HG03457 (cell line): ENCODE data around the gene RAB6D.
"Not testable (repeated sequence)": the region's sequence is repeated elsewhere in the genome, so short reads cannot be mapped to it uniquely, and the experiment has no call there.

ENCODE experiments used
- ATAC-seq: cut with Tn5 transposase; IDR thresholded peaks from one replicate; pipeline ENCODE4 v1.9.1; 2021; ENCODE audit warnings: moderate number of reproducible peaks; ENCODE audit not compliant: unreplicated experiment

The RAB6D gene

DNA sequence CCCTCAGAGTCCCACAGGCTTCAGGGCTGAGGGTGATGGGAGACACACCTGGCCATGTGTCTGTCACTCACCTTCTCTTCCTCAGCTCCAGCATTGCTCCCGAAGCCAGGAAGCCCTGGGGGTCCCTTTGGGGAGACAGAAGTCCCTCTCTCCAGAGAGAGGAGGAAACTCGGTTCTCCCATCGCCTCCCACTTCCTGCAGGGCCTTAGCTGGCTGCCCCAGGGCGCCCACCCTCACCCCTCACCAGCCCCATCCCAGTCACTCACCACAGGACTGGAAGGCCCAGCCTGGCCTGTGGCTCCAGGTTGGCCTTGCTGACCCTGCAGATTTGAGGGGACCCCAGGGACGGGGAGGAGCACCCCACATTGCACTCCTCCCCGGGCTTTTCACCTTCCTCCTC lies 2.7 kb upstream of the RAB6D start:
- ATAC-seq: no peak

DNA sequence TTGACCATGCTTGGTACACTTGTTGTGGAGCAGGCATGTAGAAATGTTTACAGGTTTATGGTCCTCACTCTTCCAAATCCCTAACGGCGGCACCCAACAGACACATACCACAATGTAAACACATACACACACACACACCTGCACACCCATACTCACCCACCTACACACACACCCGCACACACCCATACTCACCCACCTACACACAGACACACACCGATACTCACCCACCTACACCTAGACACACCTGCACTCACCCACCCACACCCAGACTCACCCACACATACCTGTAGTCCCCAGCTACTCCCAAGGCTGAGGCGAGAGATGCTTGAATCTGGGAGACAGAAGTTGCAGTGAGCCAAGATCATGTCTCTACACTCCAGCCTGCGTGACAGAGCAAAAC lies 1.5 kb upstream of the RAB6D start:
- ATAC-seq: no peak

DNA sequence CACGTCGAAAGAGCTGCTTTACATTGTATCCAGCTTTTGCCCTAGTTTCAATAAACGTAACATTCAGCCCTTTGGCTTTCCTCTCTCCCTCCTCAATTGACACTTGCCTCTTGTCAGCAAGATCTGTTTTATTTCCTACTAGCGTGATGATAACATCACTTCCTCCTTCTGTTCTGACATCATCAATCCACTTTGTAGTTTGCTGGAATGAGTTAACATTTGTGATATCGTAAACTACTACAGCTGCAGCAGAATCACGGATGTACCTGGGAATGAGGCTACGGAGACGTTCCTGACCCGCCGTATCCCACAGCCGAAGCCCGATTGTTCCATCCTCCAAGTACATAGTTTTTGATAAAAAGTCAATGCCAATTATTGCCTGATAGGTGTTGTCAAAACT lies 755 bp downstream of the RAB6D start:
- not testable (repeated sequence) for ATAC-seq

DNA sequence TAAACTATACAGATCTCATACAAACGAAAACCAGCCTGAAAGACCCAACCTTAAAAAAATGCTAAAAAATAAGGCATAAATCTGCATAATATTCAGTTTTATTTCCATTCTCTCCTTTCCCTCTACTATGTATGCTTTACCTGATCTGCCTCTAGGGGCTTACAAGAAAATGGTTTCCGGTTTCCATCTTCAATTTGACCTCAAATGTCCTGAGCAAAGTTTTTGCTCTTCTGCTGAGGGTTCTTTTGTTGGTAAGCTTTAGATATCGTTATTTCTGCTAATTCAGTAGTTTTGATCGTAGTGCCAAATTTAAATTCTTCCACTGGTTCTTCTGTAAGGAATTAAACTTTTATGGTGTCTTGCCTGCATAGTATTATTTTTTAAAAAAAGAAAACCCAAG lies 2.2 kb downstream of the RAB6D start:
- ATAC-seq: not testable (repeated sequence)

DNA sequence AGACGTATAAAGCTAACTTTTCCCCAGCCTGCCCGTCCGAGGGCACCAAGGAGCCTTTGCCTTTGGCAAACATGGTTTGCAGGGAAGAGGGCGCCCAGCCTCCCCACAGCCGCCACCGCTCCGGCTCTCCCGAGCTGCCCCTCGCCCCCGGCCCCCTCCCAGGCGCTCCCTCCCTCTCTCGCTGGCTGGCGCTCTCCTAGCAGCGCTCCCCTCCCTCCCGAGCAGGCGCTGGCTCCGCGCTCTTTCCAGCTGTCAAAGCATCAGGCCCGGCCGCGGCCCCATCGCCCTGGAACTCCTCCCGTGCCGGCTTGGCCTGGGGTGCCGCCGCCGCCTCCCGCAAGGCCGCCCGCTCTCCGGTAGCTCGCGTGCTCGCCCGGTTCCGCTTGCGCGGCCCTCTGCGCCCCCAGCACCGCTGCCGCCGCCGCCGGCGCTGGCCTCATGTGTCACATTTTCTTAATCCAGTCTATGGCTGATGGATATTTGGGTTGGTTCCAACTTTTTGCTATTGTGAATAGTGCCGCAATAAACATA lies 10.7 kb downstream of the RAB6D start:
- not testable (repeated sequence) for ATAC-seq

DNA sequence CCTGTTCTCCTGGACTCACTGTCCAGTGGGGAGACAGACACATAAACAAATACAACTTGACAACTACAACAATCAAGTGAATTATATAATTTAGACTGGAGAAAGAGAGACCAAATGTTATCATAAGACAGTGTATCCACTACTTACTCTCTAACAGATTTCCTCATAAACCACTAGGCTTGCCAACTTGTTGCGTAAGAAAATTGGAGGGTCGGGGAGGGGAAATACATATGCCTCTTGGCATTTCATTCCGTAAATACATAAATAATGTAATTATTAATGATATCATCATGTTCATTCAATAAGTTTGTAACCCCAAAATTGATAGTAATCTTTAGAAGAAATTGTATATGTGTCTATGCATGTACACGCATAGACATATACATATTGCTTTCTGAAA lies 14.9 kb downstream of the RAB6D start:
- ATAC-seq: no peak

DNA sequence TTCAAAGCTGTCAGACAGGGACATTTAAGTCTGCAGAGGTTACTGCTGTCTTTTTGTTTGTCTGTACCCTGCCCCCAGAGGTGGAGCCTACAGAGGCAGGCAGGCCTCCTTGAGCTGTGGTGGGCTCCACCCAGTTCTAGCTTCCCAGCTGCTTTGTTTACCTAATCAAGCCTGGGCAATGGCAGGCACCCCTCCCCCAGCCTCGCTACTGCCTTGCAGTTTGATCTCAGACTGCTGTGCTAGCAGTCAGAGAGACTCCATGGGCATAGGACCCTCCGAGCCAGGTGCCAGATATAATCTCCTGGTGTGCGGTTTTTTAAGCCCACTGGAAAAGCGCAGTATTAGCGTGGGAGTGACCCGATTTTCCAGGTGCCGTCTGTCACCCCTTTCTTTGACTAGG lies 16.9 kb downstream of the RAB6D start:
- not testable (repeated sequence) for ATAC-seq

DNA sequence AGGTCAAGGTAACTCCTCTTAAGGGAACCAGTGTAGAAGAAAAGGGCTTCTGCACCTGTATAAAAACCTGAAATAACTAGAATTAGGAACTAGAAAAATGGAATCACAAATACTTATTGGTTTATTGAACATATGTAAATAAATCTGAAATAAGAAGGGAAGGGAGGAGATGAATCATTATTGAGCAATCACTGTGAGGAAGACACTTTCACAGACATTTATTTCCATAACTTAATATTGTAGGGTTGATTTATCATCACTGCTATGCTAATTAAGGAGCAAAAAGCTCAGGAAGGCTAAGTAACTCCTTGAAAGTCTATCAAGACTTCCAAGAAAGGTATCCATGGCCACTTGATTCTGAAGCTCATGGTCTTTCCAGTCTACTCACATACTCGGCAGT lies 24.7 kb downstream of the RAB6D start:
- ATAC-seq: not testable (repeated sequence)

DNA sequence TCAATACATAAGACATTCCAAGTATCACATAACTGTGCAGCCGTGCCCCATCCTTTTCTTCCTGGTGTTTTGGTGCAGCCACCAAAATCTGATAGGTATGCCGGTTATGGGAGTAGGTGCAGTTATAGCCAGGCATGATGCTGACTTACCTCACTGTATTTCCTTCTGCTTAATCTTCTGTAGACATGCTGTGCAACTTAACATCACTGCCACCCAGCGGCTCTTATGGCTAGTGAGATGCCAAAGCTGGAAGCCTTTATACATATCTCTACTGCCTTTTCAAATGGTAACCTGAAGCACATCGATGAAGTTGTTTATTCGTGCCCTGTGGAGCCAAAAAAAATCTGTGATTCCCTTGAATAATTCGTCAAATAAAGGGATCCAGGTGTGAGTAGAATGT lies 28.6 kb downstream of the RAB6D start:
- ATAC-seq: not testable (repeated sequence)

DNA sequence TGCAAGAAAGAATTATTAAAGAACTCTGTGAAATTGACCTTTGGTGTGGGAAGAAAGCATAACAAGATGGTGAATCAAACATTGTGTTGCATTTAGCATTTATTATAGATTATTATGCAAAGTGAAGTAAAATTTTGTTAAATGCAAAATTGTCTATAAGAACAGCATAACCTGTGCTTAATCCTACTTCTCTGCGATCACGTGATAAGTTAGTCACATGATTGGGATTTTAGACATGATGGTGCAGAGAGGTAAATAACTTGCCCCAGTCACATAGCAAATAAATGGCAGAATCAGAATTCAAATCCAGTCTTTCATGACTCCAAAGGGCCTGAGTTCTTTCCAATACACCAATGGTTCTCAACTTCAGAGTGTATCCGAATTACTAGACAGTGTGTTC lies 31.3 kb downstream of the RAB6D start:
- not testable (repeated sequence) for ATAC-seq

DNA sequence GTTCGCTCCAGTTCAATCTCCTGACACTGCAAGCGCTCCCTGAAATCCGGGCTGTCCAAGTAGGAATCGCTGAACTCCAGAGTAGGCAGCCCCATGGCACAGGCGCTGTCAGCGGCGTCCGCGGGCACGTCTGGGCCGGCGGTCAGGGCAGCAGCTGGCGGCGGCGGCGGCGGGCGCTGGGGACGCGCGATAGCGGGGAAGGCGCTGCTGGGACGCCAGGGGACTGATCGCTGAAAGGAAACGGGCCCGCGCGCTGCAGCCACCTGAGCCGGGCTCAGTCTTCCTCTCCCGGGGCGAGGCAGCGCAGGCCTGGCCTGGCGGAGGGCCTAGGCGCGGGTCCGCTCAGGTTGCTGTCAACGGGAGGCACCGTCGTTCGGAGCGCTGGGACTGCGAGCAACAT lies 33.0 kb downstream of the RAB6D start:
- not testable (repeated sequence) for ATAC-seq

DNA sequence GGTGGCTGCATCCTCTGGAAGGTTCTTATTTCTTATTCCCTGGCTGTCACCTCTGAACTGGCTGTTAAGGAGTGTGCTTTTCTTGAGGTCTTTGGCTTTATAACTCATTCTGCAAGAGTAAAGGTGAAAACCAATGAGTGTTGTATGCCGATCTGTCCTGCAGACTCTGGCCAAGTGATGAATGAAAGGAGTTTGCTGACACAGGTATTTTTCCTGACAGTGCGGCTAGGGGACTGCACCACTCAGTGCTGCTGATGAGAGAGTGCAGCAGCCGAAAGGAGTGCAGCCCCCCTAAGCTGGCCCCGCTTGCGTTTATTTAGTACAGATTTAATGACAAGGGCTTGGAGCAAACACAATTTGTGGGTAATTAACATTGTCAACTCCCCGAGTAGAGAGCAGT lies 41.8 kb downstream of the RAB6D start:
- no peak for ATAC-seq

DNA sequence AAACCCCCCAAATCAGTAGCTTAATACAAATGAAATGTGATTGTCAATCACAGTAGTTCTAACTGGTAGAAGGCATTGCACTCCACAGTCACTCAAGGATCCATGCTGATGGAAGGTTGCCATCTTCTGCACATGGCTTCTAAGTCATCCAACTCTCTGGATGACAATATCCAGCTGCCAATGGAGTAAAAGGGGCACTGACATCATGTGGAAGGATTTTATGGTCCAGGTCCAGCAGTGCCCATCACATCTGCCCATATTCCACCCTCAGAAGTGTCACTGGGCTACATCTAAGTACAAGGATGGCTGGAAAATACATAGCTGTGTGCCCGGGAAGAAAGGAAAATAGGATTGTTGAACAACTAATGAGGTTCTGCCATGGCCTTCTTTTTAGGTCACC lies 42.6 kb downstream of the RAB6D start:
- ATAC-seq: not testable (repeated sequence)

DNA sequence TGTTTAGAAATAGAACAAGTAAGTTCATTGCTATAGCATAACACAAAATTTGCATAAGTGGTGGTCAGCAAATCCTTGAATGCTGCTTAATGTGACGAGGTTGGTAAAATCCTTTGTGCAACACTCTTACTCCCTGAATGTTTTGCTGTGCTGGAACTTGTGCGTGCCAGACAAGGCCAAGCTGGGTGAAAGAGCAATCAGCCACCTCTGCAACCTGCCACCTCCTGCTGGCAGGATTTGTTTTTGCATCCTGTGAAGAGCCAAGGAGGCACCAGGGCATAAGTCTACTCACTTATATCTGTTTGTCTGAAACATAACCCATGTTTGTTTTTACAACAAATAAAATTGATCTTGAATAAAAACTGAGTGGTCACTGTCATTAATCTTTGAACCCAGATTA lies 53.0 kb downstream of the RAB6D start:
- not testable (repeated sequence) for ATAC-seq
